Left hindlimb (tissue), 1 donor: Measurements from ENCODE around the gene OR8S1.
"Not testable (repeated sequence)": the region's sequence is repeated elsewhere in the genome, so short reads cannot be mapped to it uniquely, and the experiment has no call there.

ENCODE experiments used
- DNase-seq: peaks from one replicate; pipeline ENCODE4 v3.0.0-alpha.2; 2018

The OR8S1 gene

GRCh38 chr12:48525332-48525731 lies at the start of gene OR8S1:
Gene OR8S1 (plus strand): TSS chr12:48525632. CDS start chr12:48525632, 0 bp downstream.
- DNase-seq, result no peak

GRCh38 chr12:48482198-48482597 lies 43.2 kb upstream of the OR8S1 start, which contains the start of gene C12orf54:
Gene C12orf54 (plus strand): TSS chr12:48482498. CDS start chr12:48483297, 799 bp downstream.
- DNase-seq, result no peak

- DNase-seq, result no peak
These were observed 42.5 kb upstream of the OR8S1 start for GRCh38 chr12:48482930-48483329.

- no peak for DNase-seq
These were observed 39.2 kb upstream of the OR8S1 start for GRCh38 chr12:48486261-48486660.

- DNase-seq, result no peak
These were observed 38.8 kb upstream of the OR8S1 start for GRCh38 chr12:48486679-48487078.

- no peak for DNase-seq
These were observed 36.4 kb upstream of the OR8S1 start for GRCh38 chr12:48489012-48489411.

GRCh38 chr12:48489456-48489855 lies 36.0 kb upstream of the OR8S1 start:
- DNase-seq, result not testable (repeated sequence)

GRCh38 chr12:48500281-48500680 lies 25.2 kb upstream of the OR8S1 start:
- not testable (repeated sequence) for DNase-seq

- not testable (repeated sequence) for DNase-seq
These were observed 18.6 kb upstream of the OR8S1 start for GRCh38 chr12:48506836-48507235.

GRCh38 chr12:48508987-48509386 lies 16.4 kb upstream of the OR8S1 start:
- DNase-seq, result no peak

- DNase-seq, result no peak
These were observed 15.3 kb upstream of the OR8S1 start for GRCh38 chr12:48510111-48510510.

GRCh38 chr12:48512855-48513254 lies 12.6 kb upstream of the OR8S1 start:
- DNase-seq, result no peak

- no peak for DNase-seq
These were observed 10.7 kb upstream of the OR8S1 start for GRCh38 chr12:48514728-48515127.

- DNase-seq, result not testable (repeated sequence)
These were observed 5.1 kb upstream of the OR8S1 start for GRCh38 chr12:48520381-48520780.

GRCh38 chr12:48527891-48528670 lies 2.6 kb downstream of the OR8S1 start:
- DNase-seq, result no peak

GRCh38 chr12:48532601-48533000 lies 7.2 kb downstream of the OR8S1 start:
- DNase-seq, result no peak

GRCh38 chr12:48536602-48537001 lies 11.2 kb downstream of the OR8S1 start:
- DNase-seq, result no peak

- no peak for DNase-seq
These were observed 17.0 kb downstream of the OR8S1 start for GRCh38 chr12:48542300-48542928.

GRCh38 chr12:48545833-48546469 lies 20.5 kb downstream of the OR8S1 start:
- DNase-seq, result no peak

- not testable (repeated sequence) for DNase-seq
These were observed 21.6 kb downstream of the OR8S1 start for GRCh38 chr12:48547012-48547411.

- DNase-seq, result not testable (repeated sequence)
These were observed 26.2 kb downstream of the OR8S1 start for GRCh38 chr12:48551636-48552035.

- not testable (repeated sequence) for DNase-seq
These were observed 28.4 kb downstream of the OR8S1 start for GRCh38 chr12:48553666-48554343.

- no peak for DNase-seq
These were observed 31.2 kb downstream of the OR8S1 start for GRCh38 chr12:48556631-48557030.
